ENCODE measurements around the gene TSPAN11. TPM values are rescaled to one million over a fixed set of nuclear protein-coding genes. Genes with fewer than 3 reads are reported as not detected.

TSPAN11 gene
- total and polyA plus RNA-seq, 5 donors from 2014 or later: not detected

GRCh38 chr12:30996255-30996654 is 69.7 kb downstream of the TSPAN11 start:
- Mint-ChIP-seq H3K9me3 (no peaks in the 10 kb centered on the region), H3K27ac (no peak overlapping the region), H3K36me3 (no peaks in the 10 kb centered on the region), H3K4me3 (no peak overlapping the region), H3K4me1 (no peaks in the 10 kb centered on the region), H3K27me3 (peaks cover 2% of the 10 kb centered on the region)
- no peak for ATAC-seq (ENCODE audit: low read depth in 2 of 2)
- no peaks in the 10 kb centered on the region for H3K9me3 ChIP-seq (ENCODE audit: control insufficient read depth in 2 of 2, low read length in 2 of 2)
- no peak overlapping the region for H3K27ac ChIP-seq (ENCODE audit: insufficient read depth, low read length, poor library complexity, severe bottlenecking)
- no peaks in the 10 kb centered on the region for H3K36me3 ChIP-seq (ENCODE audit: control insufficient read depth, insufficient read depth, low read length)
- H3K4me1 ChIP-seq (ENCODE audit: control insufficient read depth, insufficient read depth, low read length, poor library complexity, severe bottlenecking): no peaks in the 10 kb centered on the region
- no peak for DNase-seq
- no peaks in the 10 kb centered on the region for H3K27me3 ChIP-seq (ENCODE audit: control insufficient read depth, insufficient read depth, low read length)
- H3K4me3 ChIP-seq (ENCODE audit: low read depth, low read length): no peak overlapping the region

GRCh38 chr12:30996752-30997151 is 70.2 kb downstream of the TSPAN11 start:
- Histone ChIP-seq H3K9me3 (ENCODE audit: control insufficient read depth in 2 of 2, low read length in 2 of 2) (no peaks in the 10 kb centered on the region), H3K27me3 (ENCODE audit: control insufficient read depth, insufficient read depth, low read length) (no peaks in the 10 kb centered on the region), H3K4me1 (ENCODE audit: control insufficient read depth, insufficient read depth, low read length, poor library complexity, severe bottlenecking) (no peaks in the 10 kb centered on the region), H3K4me3 (ENCODE audit: low read depth, low read length) (no peak overlapping the region), H3K36me3 (ENCODE audit: control insufficient read depth, insufficient read depth, low read length) (no peaks in the 10 kb centered on the region), H3K27ac (ENCODE audit: insufficient read depth, low read length, poor library complexity, severe bottlenecking) (no peak overlapping the region)
- DNase-seq (no peak), ATAC-seq (ENCODE audit: low read depth in 2 of 2) (no peak)
- Mint-ChIP-seq H3K27ac (no peak overlapping the region), H3K4me3 (no peak overlapping the region), H3K36me3 (no peaks in the 10 kb centered on the region), H3K27me3 (peaks cover 5% of the 10 kb centered on the region), H3K9me3 (no peaks in the 10 kb centered on the region), H3K4me1 (no peaks in the 10 kb centered on the region)

GRCh38 chr12:30997685-30998440 is 71.3 kb downstream of the TSPAN11 start:
- H3K27me3 Mint-ChIP-seq: peaks cover 5% of the 10 kb centered on the region
- ATAC-seq (ENCODE audit: low read depth in 2 of 2): no peak
- no peaks in the 10 kb centered on the region for H3K4me1 Mint-ChIP-seq
- H3K27ac ChIP-seq (ENCODE audit: insufficient read depth, low read length, poor library complexity, severe bottlenecking): no peak overlapping the region
- H3K36me3 Mint-ChIP-seq: no peaks in the 10 kb centered on the region
- H3K27ac Mint-ChIP-seq: no peak overlapping the region
- no peaks in the 10 kb centered on the region for H3K9me3 ChIP-seq (ENCODE audit: control insufficient read depth in 2 of 2, low read length in 2 of 2)
- H3K27me3 ChIP-seq (ENCODE audit: control insufficient read depth, insufficient read depth, low read length): no peaks in the 10 kb centered on the region
- no peaks in the 10 kb centered on the region for H3K9me3 Mint-ChIP-seq
- no peak overlapping the region for H3K4me3 Mint-ChIP-seq
- H3K4me1 ChIP-seq (ENCODE audit: control insufficient read depth, insufficient read depth, low read length, poor library complexity, severe bottlenecking): no peaks in the 10 kb centered on the region
- DNase-seq: no peak
- H3K36me3 ChIP-seq (ENCODE audit: control insufficient read depth, insufficient read depth, low read length): no peaks in the 10 kb centered on the region
- no peak overlapping the region for H3K4me3 ChIP-seq (ENCODE audit: low read depth, low read length)

DNA sequence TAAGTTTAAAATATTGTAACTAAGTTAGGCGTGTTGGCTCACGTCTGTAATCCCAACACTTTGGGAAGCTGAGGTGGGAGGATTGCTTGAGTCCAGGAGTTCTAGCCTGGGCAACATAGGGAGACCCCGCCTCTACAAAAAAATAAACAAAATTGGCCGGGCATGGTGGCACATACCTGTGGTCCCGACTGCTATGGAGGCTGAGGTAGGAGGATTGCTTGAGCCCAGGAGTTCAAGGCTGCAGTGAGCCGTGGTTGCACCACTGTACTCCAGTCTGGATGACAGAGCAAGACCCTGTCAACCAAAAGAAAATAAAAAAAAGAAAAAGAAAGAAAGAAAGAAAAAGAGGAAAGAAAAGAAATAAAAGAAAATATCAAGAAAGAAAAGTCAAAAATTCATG is 72.5 kb downstream of the TSPAN11 start:
- Mint-ChIP-seq H3K27me3 (peaks cover 5% of the 10 kb centered on the region), H3K27ac (no peak overlapping the region), H3K36me3 (no peaks in the 10 kb centered on the region), H3K4me3 (no peak overlapping the region), H3K9me3 (no peaks in the 10 kb centered on the region), H3K4me1 (no peaks in the 10 kb centered on the region)
- no peaks in the 10 kb centered on the region for H3K27me3 ChIP-seq (ENCODE audit: control insufficient read depth, insufficient read depth, low read length)
- H3K9me3 ChIP-seq (ENCODE audit: control insufficient read depth in 2 of 2, low read length in 2 of 2): no peaks in the 10 kb centered on the region
- DNase-seq (no peak), ATAC-seq (ENCODE audit: low read depth in 2 of 2) (no peak)
- H3K4me1 ChIP-seq (ENCODE audit: control insufficient read depth, insufficient read depth, low read length, poor library complexity, severe bottlenecking): no peaks in the 10 kb centered on the region
- H3K27ac ChIP-seq (ENCODE audit: insufficient read depth, low read length, poor library complexity, severe bottlenecking): no peak overlapping the region
- H3K36me3 ChIP-seq (ENCODE audit: control insufficient read depth, insufficient read depth, low read length): no peaks in the 10 kb centered on the region
- no peak overlapping the region for H3K4me3 ChIP-seq (ENCODE audit: low read depth, low read length)

GRCh38 chr12:30999723-31000122 is 73.2 kb downstream of the TSPAN11 start:
- no peaks in the 10 kb centered on the region for H3K9me3 Mint-ChIP-seq
- no peaks in the 10 kb centered on the region for H3K36me3 Mint-ChIP-seq
- no peaks in the 10 kb centered on the region for H3K9me3 ChIP-seq (ENCODE audit: control insufficient read depth in 2 of 2, low read length in 2 of 2)
- no peak overlapping the region for H3K4me3 Mint-ChIP-seq
- no peaks in the 10 kb centered on the region for H3K27me3 ChIP-seq (ENCODE audit: control insufficient read depth, insufficient read depth, low read length)
- no peak for ATAC-seq (ENCODE audit: low read depth in 2 of 2)
- H3K36me3 ChIP-seq (ENCODE audit: control insufficient read depth, insufficient read depth, low read length): no peaks in the 10 kb centered on the region
- no peak overlapping the region for H3K4me3 ChIP-seq (ENCODE audit: low read depth, low read length)
- no peaks in the 10 kb centered on the region for H3K4me1 Mint-ChIP-seq
- H3K27me3 Mint-ChIP-seq: peaks cover 5% of the 10 kb centered on the region
- no peaks in the 10 kb centered on the region for H3K4me1 ChIP-seq (ENCODE audit: control insufficient read depth, insufficient read depth, low read length, poor library complexity, severe bottlenecking)
- no peak for DNase-seq
- H3K27ac Mint-ChIP-seq: no peak overlapping the region
- H3K27ac ChIP-seq (ENCODE audit: insufficient read depth, low read length, poor library complexity, severe bottlenecking): no peak overlapping the region

DNA sequence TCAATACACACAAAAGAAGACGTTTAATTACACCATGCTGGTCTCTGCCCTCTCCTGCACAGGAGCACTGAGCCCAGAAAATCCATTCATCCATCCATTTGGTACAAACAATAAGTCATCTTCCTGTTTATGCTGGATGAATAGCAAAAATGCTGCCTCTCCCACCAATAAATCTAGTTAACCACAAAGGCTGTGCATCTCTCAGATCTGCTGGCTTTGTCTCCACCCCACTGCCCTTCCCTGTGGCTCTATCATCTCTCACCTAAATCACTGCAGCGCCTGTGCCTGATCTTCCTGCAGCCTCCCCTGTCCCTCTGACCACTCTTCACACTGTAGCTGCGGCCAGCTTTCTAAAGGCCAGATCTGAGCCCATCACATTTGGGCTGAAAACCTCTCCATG is 74.2 kb downstream of the TSPAN11 start:
- H3K36me3 ChIP-seq (ENCODE audit: control insufficient read depth, insufficient read depth, low read length): no peaks in the 10 kb centered on the region
- no peaks in the 10 kb centered on the region for H3K9me3 Mint-ChIP-seq
- peaks cover 5% of the 10 kb centered on the region for H3K27me3 Mint-ChIP-seq
- H3K27ac Mint-ChIP-seq: no peak overlapping the region
- H3K4me1 Mint-ChIP-seq: no peaks in the 10 kb centered on the region
- no peak overlapping the region for H3K4me3 Mint-ChIP-seq
- no peaks in the 10 kb centered on the region for H3K27me3 ChIP-seq (ENCODE audit: control insufficient read depth, insufficient read depth, low read length)
- DNase-seq (no peak), ATAC-seq (ENCODE audit: low read depth in 2 of 2) (no peak)
- H3K36me3 Mint-ChIP-seq: no peaks in the 10 kb centered on the region
- H3K4me3 ChIP-seq (ENCODE audit: low read depth, low read length): no peak overlapping the region
- H3K9me3 ChIP-seq (ENCODE audit: control insufficient read depth in 2 of 2, low read length in 2 of 2): no peaks in the 10 kb centered on the region
- H3K27ac ChIP-seq (ENCODE audit: insufficient read depth, low read length, poor library complexity, severe bottlenecking): no peak overlapping the region
- no peaks in the 10 kb centered on the region for H3K4me1 ChIP-seq (ENCODE audit: control insufficient read depth, insufficient read depth, low read length, poor library complexity, severe bottlenecking)

GRCh38 chr12:31001581-31002360 is 75.2 kb downstream of the TSPAN11 start:
- no peaks in the 10 kb centered on the region for H3K27me3 ChIP-seq (ENCODE audit: control insufficient read depth, insufficient read depth, low read length)
- H3K9me3 ChIP-seq (ENCODE audit: control insufficient read depth in 2 of 2, low read length in 2 of 2): no peaks in the 10 kb centered on the region
- ATAC-seq (ENCODE audit: low read depth in 2 of 2): no peak
- no peaks in the 10 kb centered on the region for H3K4me1 Mint-ChIP-seq
- H3K4me3 Mint-ChIP-seq: no peak overlapping the region
- no peaks in the 10 kb centered on the region for H3K36me3 ChIP-seq (ENCODE audit: control insufficient read depth, insufficient read depth, low read length)
- H3K4me3 ChIP-seq (ENCODE audit: low read depth, low read length): no peak overlapping the region
- no peak overlapping the region for H3K27ac ChIP-seq (ENCODE audit: insufficient read depth, low read length, poor library complexity, severe bottlenecking)
- DNase-seq: no peak
- peaks cover 5% of the 10 kb centered on the region for H3K27me3 Mint-ChIP-seq
- no peak overlapping the region for H3K27ac Mint-ChIP-seq
- H3K4me1 ChIP-seq (ENCODE audit: control insufficient read depth, insufficient read depth, low read length, poor library complexity, severe bottlenecking): no peaks in the 10 kb centered on the region
- H3K36me3 Mint-ChIP-seq: no peaks in the 10 kb centered on the region
- H3K9me3 Mint-ChIP-seq: no peaks in the 10 kb centered on the region

- H3K27ac ChIP-seq (ENCODE audit: insufficient read depth, low read length, poor library complexity, severe bottlenecking): no peak overlapping the region
- no peaks in the 10 kb centered on the region for H3K36me3 ChIP-seq (ENCODE audit: control insufficient read depth, insufficient read depth, low read length)
- Mint-ChIP-seq H3K36me3 (no peaks in the 10 kb centered on the region), H3K27me3 (peaks cover 5% of the 10 kb centered on the region), H3K4me1 (no peaks in the 10 kb centered on the region), H3K9me3 (no peaks in the 10 kb centered on the region), H3K4me3 (no peak overlapping the region), H3K27ac (no peak overlapping the region)
- no peak for DNase-seq
- no peaks in the 10 kb centered on the region for H3K9me3 ChIP-seq (ENCODE audit: control insufficient read depth in 2 of 2, low read length in 2 of 2)
- no peak for ATAC-seq (ENCODE audit: low read depth in 2 of 2)
- H3K27me3 ChIP-seq (ENCODE audit: control insufficient read depth, insufficient read depth, low read length): no peaks in the 10 kb centered on the region
- H3K4me1 ChIP-seq (ENCODE audit: control insufficient read depth, insufficient read depth, low read length, poor library complexity, severe bottlenecking): no peaks in the 10 kb centered on the region
- H3K4me3 ChIP-seq (ENCODE audit: low read depth, low read length): no peak overlapping the region
Observed at GRCh38 chr12:31002361-31002725, 75.8 kb downstream of the TSPAN11 start.
